ENCODE measurements around the gene BAIAP2L2.

DNA sequence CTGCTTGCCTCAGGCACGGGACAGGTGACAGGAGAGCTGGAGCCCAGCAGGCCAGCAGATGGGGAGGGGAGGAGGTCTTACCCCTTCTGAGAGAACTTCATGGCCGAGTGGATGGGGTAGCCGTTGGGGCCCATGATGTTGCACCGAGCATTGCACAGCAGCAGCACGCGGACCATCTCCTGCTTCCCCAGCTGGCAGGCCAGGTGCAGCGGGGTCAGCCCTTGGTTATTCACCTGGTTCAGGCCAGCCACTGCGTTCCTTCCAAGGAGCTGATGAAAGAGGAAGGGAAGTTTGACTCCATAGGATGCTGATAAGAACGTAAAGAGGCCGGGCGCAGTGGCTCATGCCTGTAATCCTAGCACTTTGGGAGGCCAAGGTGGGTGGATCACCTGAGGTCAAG, 29.4 kb upstream of the BAIAP2L2 start:
- TF ChIP-seq, protein P1, sequence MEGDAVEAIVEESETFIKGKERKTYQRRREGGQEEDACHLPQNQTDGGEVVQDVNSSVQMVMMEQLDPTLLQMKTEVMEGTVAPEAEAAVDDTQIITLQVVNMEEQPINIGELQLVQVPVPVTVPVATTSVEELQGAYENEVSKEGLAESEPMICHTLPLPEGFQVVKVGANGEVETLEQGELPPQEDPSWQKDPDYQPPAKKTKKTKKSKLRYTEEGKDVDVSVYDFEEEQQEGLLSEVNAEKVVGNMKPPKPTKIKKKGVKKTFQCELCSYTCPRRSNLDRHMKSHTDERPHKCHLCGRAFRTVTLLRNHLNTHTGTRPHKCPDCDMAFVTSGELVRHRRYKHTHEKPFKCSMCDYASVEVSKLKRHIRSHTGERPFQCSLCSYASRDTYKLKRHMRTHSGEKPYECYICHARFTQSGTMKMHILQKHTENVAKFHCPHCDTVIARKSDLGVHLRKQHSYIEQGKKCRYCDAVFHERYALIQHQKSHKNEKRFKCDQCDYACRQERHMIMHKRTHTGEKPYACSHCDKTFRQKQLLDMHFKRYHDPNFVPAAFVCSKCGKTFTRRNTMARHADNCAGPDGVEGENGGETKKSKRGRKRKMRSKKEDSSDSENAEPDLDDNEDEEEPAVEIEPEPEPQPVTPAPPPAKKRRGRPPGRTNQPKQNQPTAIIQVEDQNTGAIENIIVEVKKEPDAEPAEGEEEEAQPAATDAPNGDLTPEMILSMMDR (IDR thresholded peaks at IDR 0.05), result no peak
- TF ChIP-seq EZH2 (IDR thresholded peaks at IDR 0.05; ENCODE audit: borderline replicate concordance, insufficient read depth, low read depth, low read length, poor library complexity, severe bottlenecking), result no peak

All from B cell (primary cell).